CD14-positive monocyte (primary cell): ENCODE measurements around the gene RSPO4. TPM values are rescaled to one million over a fixed set of nuclear protein-coding genes. Genes with fewer than 3 reads are reported as not detected.

Experiments used
- DNase-seq, 3 donors: peaks; one replicate each; pipeline ENCODE4 v3.0.0-alpha.2; 2011 to 2022
- H2AFZ ChIP-seq: 2 replicates; pipeline ENCODE4 v1.6.0; 2012; ENCODE audit warnings: mild to moderate bottlenecking, low read depth, low read length, inconsistent platforms; ENCODE audit not compliant: insufficient read depth, poor library complexity, severe bottlenecking
- H3K27ac ChIP-seq, 2 donors: 1 replicate in 1 of 2; 2 replicates in 1 of 2; pipeline ENCODE4 v1.5.1; 2012 to 2013; ENCODE audit warnings: low read length in 2 of 2, control low read depth in 1 of 2, inconsistent platforms in 1 of 2, low read depth in 1 of 2, mild to moderate bottlenecking in 1 of 2
- H3K27me3 ChIP-seq, 2 donors: one replicate each; pipeline versions ENCODE4 v1.6.0 to v1.6.1; 2011 to 2013; ENCODE audit warnings: low read length in 2 of 2; ENCODE audit not compliant: control insufficient read depth in 2 of 2, insufficient read depth in 2 of 2
- H3K36me3 ChIP-seq, 2 donors: replicated peaks in 1 of 2; 1 replicate in 1 of 2; 2 replicates in 1 of 2; pipeline versions ENCODE4 v1.5.1 to v1.6.1; 2012 to 2013; ENCODE audit warnings: low read length in 2 of 2, control low read depth in 1 of 2, inconsistent platforms in 1 of 2, mild to moderate bottlenecking in 1 of 2; ENCODE audit not compliant: insufficient read depth in 2 of 2, control insufficient read depth in 1 of 2
- H3K4me1 ChIP-seq, 2 donors: 1 replicate in 1 of 2; 2 replicates in 1 of 2; pipeline versions ENCODE4 v1.5.1 to v1.6.1; 2012 to 2013; ENCODE audit warnings: low read length in 2 of 2, control low read depth in 1 of 2, inconsistent platforms in 1 of 2, mild to moderate bottlenecking in 1 of 2, moderate library complexity in 1 of 2; ENCODE audit not compliant: insufficient read depth in 2 of 2, control insufficient read depth in 1 of 2
- H3K4me2 ChIP-seq: replicated peaks from 2 replicates; pipeline ENCODE3; 2012; ENCODE audit warnings: low read length, moderate library complexity, mild to moderate bottlenecking; ENCODE audit not compliant: poor library complexity, severe bottlenecking; ENCODE audit errors: extremely low read depth
- H3K4me3 ChIP-seq, 3 experiments: fragments of 200-600 bp in 1 of 3; sonication (generic) in 1 of 3; replicated peaks in 1 of 3; 1 replicate in 2 of 3; 2 replicates in 1 of 3; pipeline ENCODE4 v1.5.1; 2011 to 2013; ENCODE audit warnings: low read length in 3 of 3, mild to moderate bottlenecking in 3 of 3, control low read depth in 2 of 3, low read depth in 2 of 3, inconsistent platforms in 1 of 3, moderate library complexity in 1 of 3
- H3K79me2 ChIP-seq: 2 replicates; pipeline ENCODE4 v1.6.0; 2012; ENCODE audit warnings: mild to moderate bottlenecking, control low read depth, inconsistent platforms, low read length, moderate library complexity; ENCODE audit not compliant: insufficient read depth
- H3K9ac ChIP-seq: 2 replicates; pipeline ENCODE4 v1.6.0; 2017; ENCODE audit warnings: low read length, mild to moderate bottlenecking; ENCODE audit not compliant: insufficient read depth, poor library complexity, severe bottlenecking
- H3K9me3 ChIP-seq, 2 donors: replicated peaks in 1 of 2; 1 replicate in 1 of 2; 2 replicates in 1 of 2; pipeline versions ENCODE4 v1.5.1 to v1.6.1; 2012 to 2013; ENCODE audit warnings: low read length in 2 of 2, control low read depth in 1 of 2; ENCODE audit not compliant: control insufficient read depth in 1 of 2, insufficient read depth in 1 of 2
- H4K20me1 ChIP-seq: 2 replicates; pipeline ENCODE4 v1.6.0; 2012; ENCODE audit warnings: mild to moderate bottlenecking, low read length, control low read depth, moderate library complexity; ENCODE audit not compliant: insufficient read depth
- H3K27ac Mint-ChIP-seq, 7 donors: one replicate each; pipeline ENCODE4 v1.8.0; 2020; ENCODE audit warnings: mild to moderate bottlenecking in 7 of 7, mixed read lengths in 7 of 7, moderate library complexity in 6 of 7, inconsistent platforms in 2 of 7
- H3K27me3 Mint-ChIP-seq, 3 donors: one replicate each; pipeline ENCODE4 v1.8.0; 2021 to 2022; ENCODE audit warnings: low read depth in 3 of 3, mild to moderate bottlenecking in 3 of 3, mixed read lengths in 3 of 3, moderate library complexity in 3 of 3, inconsistent platforms in 1 of 3
- H3K36me3 Mint-ChIP-seq, 2 donors: one replicate each; pipeline ENCODE4 v1.8.0; 2020; ENCODE audit warnings: mixed read lengths in 2 of 2, inconsistent platforms in 1 of 2, mild to moderate bottlenecking in 1 of 2
- H3K4me1 Mint-ChIP-seq: one replicate; pipeline ENCODE4 v1.8.0; 2020; ENCODE audit warnings: mild to moderate bottlenecking, mixed read lengths
- H3K4me3 Mint-ChIP-seq, 2 donors: one replicate each; pipeline ENCODE4 v1.8.0; 2020; ENCODE audit warnings: mild to moderate bottlenecking in 2 of 2, mixed read lengths in 2 of 2, moderate library complexity in 1 of 2
- H3K9me3 Mint-ChIP-seq, 7 donors: one replicate each; pipeline ENCODE4 v1.8.0; 2020 to 2022; ENCODE audit warnings: mixed read lengths in 7 of 7, mild to moderate bottlenecking in 6 of 7, moderate library complexity in 6 of 7, inconsistent platforms in 2 of 7
- CTCF ChIP-seq: fragments of 200-600 bp; IDR thresholded peaks from one replicate; pipeline ENCODE4 v1.8.0; 2022; ENCODE audit warnings: antibody characterized with exemption, mild to moderate bottlenecking
- WGBS: methylation state at CpG from one replicate; pipeline ENCODE4 v1.1.5; 2013; ENCODE audit warnings: missing lambda C conversion rate; ENCODE audit not compliant: insufficient coverage; 5-methylcytosine and 5-hydroxymethylcytosine counted together
- intact Hi-C, 2 donors: fragments of 100-400 bp; cut with micrococcal nuclease; formaldehyde crosslinking; loops; one replicate each; pipeline versions ENCODE4 v1.15.0 to v1.15.1; 2023
- polyA plus RNA-seq, 3 donors: library from polyadenylated mRNA; depleted of rRNA in 1 of 3; unstranded in 2 of 3; stranded (reverse) in 1 of 3; fragments of 300-500 nt in 2 of 3; fragments of >200 nt in 1 of 3; fragmentation: Illumina TruSeq in 2 of 3; gene quantifications; 1 replicate in 2 of 3; 2 replicates in 1 of 3; pipeline ENCODE4 v1.2.3, GENCODE V29; 2012 to 2021

The RSPO4 gene
- polyA plus RNA-seq, 3 donors: not detected

DNA sequence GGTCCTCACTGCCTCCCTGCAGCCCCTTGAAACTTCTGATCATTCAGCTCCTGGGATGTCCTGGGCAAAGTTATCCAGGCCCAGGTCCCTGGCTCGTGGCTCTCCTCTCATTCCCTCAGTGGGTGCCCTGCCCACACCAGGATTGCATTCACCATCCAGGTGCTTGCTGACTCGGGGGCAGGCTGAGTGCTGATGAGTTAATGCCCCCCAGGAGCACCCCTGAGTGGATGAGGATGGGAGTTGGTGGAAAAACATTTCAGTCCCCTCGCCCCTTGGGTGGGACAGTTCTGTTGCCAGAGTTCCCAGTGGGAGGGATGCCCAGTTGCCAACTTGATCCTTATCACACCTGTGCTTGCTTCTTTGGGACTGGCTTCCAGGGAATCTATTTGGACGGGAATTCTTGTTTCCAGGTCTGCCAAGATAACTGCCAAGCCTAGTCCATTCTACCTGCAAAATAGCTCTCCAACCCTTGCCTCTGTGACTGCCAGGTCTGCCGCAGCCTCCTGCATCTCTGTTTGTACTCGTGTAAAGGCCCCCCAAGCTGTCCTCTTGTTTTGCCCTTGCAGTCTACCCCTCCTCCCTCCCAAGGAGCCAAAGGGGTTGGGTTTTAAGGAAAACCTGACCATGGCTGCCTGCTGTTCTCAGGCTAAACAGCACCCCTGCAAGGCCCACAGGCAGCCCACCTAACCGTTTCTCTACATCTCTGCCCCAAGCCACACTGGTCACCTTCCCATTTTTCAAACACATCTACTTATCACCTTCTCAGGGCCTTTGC is 11.6 kb upstream of the RSPO4 start:
- no peak for DNase-seq
- Histone ChIP-seq H3K4me1 (peaks cover 9 to 15% of the 10 kb centered on the region in 2 donors), H3K36me3 (no peaks in the 10 kb centered on the region), H3K9me3 (peaks cover 0 to 3% of the 10 kb centered on the region in 2 donors), H3K79me2 (no peaks in the 10 kb centered on the region), H3K4me3 (no peak overlapping the region), H2AFZ (no peak overlapping the region), H3K27me3 (no peaks in the 10 kb centered on the region), H3K27ac (no peak overlapping the region), H3K4me2 (no peak overlapping the region), H4K20me1 (no peaks in the 10 kb centered on the region), H3K9ac (no peak overlapping the region)
- H3K36me3 Mint-ChIP-seq: no peaks in the 10 kb centered on the region
- peaks cover 19% of the 10 kb centered on the region for H3K4me1 Mint-ChIP-seq
- H3K27ac Mint-ChIP-seq: no peak overlapping the region
- H3K9me3 Mint-ChIP-seq: peaks cover 0 to 4% (median 1%) of the 10 kb centered on the region in 7 donors
- WGBS: 85% methylated on average over 4 of the region's 7 CpGs
- peaks cover 2 to 7% (median 5%) of the 10 kb centered on the region in 3 donors for H3K27me3 Mint-ChIP-seq
- no peak overlapping the region for H3K4me3 Mint-ChIP-seq
- intact Hi-C loops: no loop called here
- TF ChIP-seq CTCF: no peak

GRCh38 chr20:1012359-1013168 is 10.5 kb upstream of the RSPO4 start:
- Histone ChIP-seq H3K36me3 (no peaks in the 10 kb centered on the region), H3K27me3 (no peaks in the 10 kb centered on the region), H3K79me2 (no peaks in the 10 kb centered on the region), H3K4me1 (peaks cover 9 to 15% of the 10 kb centered on the region in 2 donors), H2AFZ (no peak overlapping the region), H3K4me3 (no peak overlapping the region), H3K4me2 (no peak overlapping the region), H3K27ac (no peak overlapping the region), H3K9ac (no peak overlapping the region), H4K20me1 (no peaks in the 10 kb centered on the region), H3K9me3 (peaks cover 0 to 3% of the 10 kb centered on the region in 2 donors)
- intact Hi-C loops: no loop called here
- peaks cover 19% of the 10 kb centered on the region for H3K4me1 Mint-ChIP-seq
- no peak overlapping the region for H3K27ac Mint-ChIP-seq
- 81% methylated on average over 5 of the region's 10 CpGs for WGBS
- DNase-seq: no peak
- TF ChIP-seq CTCF: no peak
- no peak overlapping the region for H3K4me3 Mint-ChIP-seq
- peaks cover 4 to 7% (median 5%) of the 10 kb centered on the region in 3 donors for H3K27me3 Mint-ChIP-seq
- peaks cover 0 to 4% (median 1%) of the 10 kb centered on the region in 7 donors for H3K9me3 Mint-ChIP-seq
- no peaks in the 10 kb centered on the region for H3K36me3 Mint-ChIP-seq
